ENCODE results near the gene TXNDC5.

DNA sequence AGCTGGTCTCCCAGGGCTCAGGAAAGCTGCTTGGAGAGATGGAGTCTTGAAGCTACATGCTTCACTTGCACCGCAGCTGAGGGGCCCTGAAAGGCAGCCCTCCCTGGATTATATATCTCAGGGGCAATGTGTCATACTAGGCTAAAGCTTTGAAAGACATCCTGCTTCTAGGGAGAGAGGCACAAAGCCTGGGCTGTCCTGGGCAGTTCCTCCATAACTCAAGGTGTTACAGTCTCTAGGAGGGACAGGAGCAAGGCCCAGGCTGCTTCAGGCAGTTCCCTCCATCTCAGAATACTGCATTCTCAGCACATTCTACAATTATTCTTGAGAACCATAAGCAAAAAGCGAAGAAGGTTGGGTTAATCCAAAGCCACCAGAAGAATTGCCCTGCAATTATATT, 22.0 kb upstream of the TXNDC5 start:
- TF ChIP-seq CTCF (IDR thresholded peaks at IDR 0.05) (no peak), POLR2A (IDR thresholded peaks at IDR 0.05) (no peak)

Data from prostate gland (tissue), 2 donors.